ENCODE data around the gene WDR72. TPM values are rescaled to one million over a fixed set of nuclear protein-coding genes. Genes with fewer than 3 reads are reported as not detected.

The WDR72 gene
- total RNA-seq: 1.5 and 2.3 TPM in 2 replicates

GRCh38 chr15:53759411-53759931, at the start of gene WDR72:
TSS of gene WDR72 (minus strand) at chr15:53759663. CDS start at chr15:53733149, 26,514 bp downstream.
- DNase-seq (ENCODE audit: low read depth): no peak
- TF ChIP-seq CTCF (conservative IDR thresholded peaks at IDR 0.05; ENCODE audit: low read depth, low read length): no peak

GRCh38 chr15:53808058-53808706, 48.7 kb upstream of the WDR72 start:
- H3K4me3 ChIP-seq (ENCODE audit: low read depth, low read length): no peak overlapping the region
- peak; percentile 66 for TF ChIP-seq CTCF (conservative IDR thresholded peaks at IDR 0.05; ENCODE audit: low read depth, low read length)
- DNase-seq (ENCODE audit: low read depth): no peak

More at GRCh38 chr15:53759411-53759931, at the start of gene WDR72:
- H3K4me3 ChIP-seq (ENCODE audit: low read depth, low read length): peak within 1 kb of the TSS; percentile 78

- TF ChIP-seq CTCF (conservative IDR thresholded peaks at IDR 0.05; ENCODE audit: low read depth, low read length): no peak
- no peak for DNase-seq (ENCODE audit: low read depth)
- no peak overlapping the region for H3K4me3 ChIP-seq (ENCODE audit: low read depth, low read length)
These were observed 48.0 kb upstream of the WDR72 start for GRCh38 chr15:53807501-53807900.

- no peak for DNase-seq (ENCODE audit: low read depth)
- no peak for TF ChIP-seq CTCF (conservative IDR thresholded peaks at IDR 0.05; ENCODE audit: low read depth, low read length)
- H3K4me3 ChIP-seq (ENCODE audit: low read depth, low read length): no peak overlapping the region
These were observed 43.2 kb upstream of the WDR72 start for GRCh38 chr15:53802672-53803071.

GRCh38 chr15:53791581-53791980, 32.1 kb upstream of the WDR72 start:
- no peak for TF ChIP-seq CTCF (conservative IDR thresholded peaks at IDR 0.05; ENCODE audit: low read depth, low read length)
- H3K4me3 ChIP-seq (ENCODE audit: low read depth, low read length): no peak overlapping the region
- DNase-seq (ENCODE audit: low read depth): peak; percentile 74

GRCh38 chr15:53789654-53790375, 30.4 kb upstream of the WDR72 start:
- H3K4me3 ChIP-seq (ENCODE audit: low read depth, low read length): no peak overlapping the region
- DNase-seq (ENCODE audit: low read depth): no peak
- TF ChIP-seq CTCF (conservative IDR thresholded peaks at IDR 0.05; ENCODE audit: low read depth, low read length): no peak
